Testis (tissue), 3 donors: ENCODE measurements around the gene CARD19. TPM values are rescaled to one million over a fixed set of nuclear protein-coding genes. Genes with fewer than 3 reads are reported as not detected.

Source experiments
- DNase-seq: peaks from one replicate; pipeline ENCODE4 v3.0.0-alpha.2; 2019
- H3K27ac ChIP-seq, 2 donors: fragments of 200-600 bp; sonication (generic); one replicate each; pipeline ENCODE4 v1.5.1; 2019
- H3K27me3 ChIP-seq: fragments of 200-600 bp; sonication (generic); one replicate; pipeline ENCODE4 v1.5.1; 2019
- H3K36me3 ChIP-seq: fragments of 200-600 bp; sonication (generic); one replicate; pipeline ENCODE4 v1.5.1; 2017; ENCODE audit warnings: low read depth; ENCODE audit errors: missing control alignments
- H3K4me1 ChIP-seq: fragments of 200-600 bp; sonication (generic); one replicate; pipeline ENCODE4 v1.5.1; 2019
- H3K4me3 ChIP-seq, 2 donors: fragments of 200-600 bp; sonication (generic); one replicate each; pipeline ENCODE4 v1.5.1; 2017 to 2019
- H3K9me3 ChIP-seq: fragments of 200-600 bp; sonication (generic); one replicate; pipeline ENCODE4 v1.5.1; 2017
- POLR2A ChIP-seq: fragments of 450-650 bp; IDR thresholded peaks from one replicate; pipeline ENCODE4 v1.6.1; 2017; ENCODE audit warnings: antibody characterized with exemption, mild to moderate bottlenecking, moderate library complexity
- WGBS, 2 donors: methylation state at CpG; one replicate each; pipeline ENCODE4 v1.1.5; 2018; 5-methylcytosine and 5-hydroxymethylcytosine counted together
- intact Hi-C: fragments of 100-400 bp; cut with DNase I; formaldehyde crosslinking; loops from one replicate; pipeline ENCODE4 v1.15.1; 2023; ENCODE audit warnings: low total_unique reads
- polyA plus RNA-seq: library from polyadenylated mRNA; stranded (reverse); fragments of 350-450 nt; fragmentation: Illumina TruSeq; extraction: RNeasy Lipid Tissue Mini Kit (QIAGEN cat#74804); gene quantifications from one replicate; pipeline ENCODE4 v1.2.3, GENCODE V29; 2014; ENCODE audit warnings: low read depth, low replicate concordance; ENCODE audit not compliant: insufficient read depth
- total RNA-seq, 2 donors: library from RNA; depleted of rRNA; stranded (reverse); fragments of >200 nt; gene quantifications; one replicate each; pipeline ENCODE4 v1.2.3, GENCODE V29; 2016
- TF ChIP-seq, protein P1 (sequence below), 3 experiments: fragments of 450-650 bp in 2 of 3; fragments of 200-600 bp in 1 of 3; sonication (generic) in 1 of 3; IDR thresholded peaks; one replicate each; pipeline ENCODE4 v1.5.1; 2016 to 2019; ENCODE audit warnings: antibody characterized with exemption in 3 of 3, mild to moderate bottlenecking in 2 of 3, moderate library complexity in 1 of 3

CARD19 gene
- total and polyA plus RNA-seq, 3 donors from 2014 or later = 99.4 to 147 (median 138) TPM

GRCh38 chr9:93059715-93060578 is 36.1 kb upstream of the CARD19 start:
- Histone ChIP-seq H3K4me1 (peaks cover 36% of the 10 kb centered on the region), H3K9me3 (no peaks in the 10 kb centered on the region), H3K36me3 (no peaks in the 10 kb centered on the region), H3K27me3 (no peaks in the 10 kb centered on the region), H3K4me3 (peak overlapping the region; percentile 58 to 81), H3K27ac (peak overlapping the region; percentile 54 to 80)
- WGBS, 2 donors = 38 to 42% methylated on average over 1 to 7 of the region's 7 CpGs
- TF ChIP-seq, protein P1, sequence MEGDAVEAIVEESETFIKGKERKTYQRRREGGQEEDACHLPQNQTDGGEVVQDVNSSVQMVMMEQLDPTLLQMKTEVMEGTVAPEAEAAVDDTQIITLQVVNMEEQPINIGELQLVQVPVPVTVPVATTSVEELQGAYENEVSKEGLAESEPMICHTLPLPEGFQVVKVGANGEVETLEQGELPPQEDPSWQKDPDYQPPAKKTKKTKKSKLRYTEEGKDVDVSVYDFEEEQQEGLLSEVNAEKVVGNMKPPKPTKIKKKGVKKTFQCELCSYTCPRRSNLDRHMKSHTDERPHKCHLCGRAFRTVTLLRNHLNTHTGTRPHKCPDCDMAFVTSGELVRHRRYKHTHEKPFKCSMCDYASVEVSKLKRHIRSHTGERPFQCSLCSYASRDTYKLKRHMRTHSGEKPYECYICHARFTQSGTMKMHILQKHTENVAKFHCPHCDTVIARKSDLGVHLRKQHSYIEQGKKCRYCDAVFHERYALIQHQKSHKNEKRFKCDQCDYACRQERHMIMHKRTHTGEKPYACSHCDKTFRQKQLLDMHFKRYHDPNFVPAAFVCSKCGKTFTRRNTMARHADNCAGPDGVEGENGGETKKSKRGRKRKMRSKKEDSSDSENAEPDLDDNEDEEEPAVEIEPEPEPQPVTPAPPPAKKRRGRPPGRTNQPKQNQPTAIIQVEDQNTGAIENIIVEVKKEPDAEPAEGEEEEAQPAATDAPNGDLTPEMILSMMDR (IDR thresholded peaks at IDR 0.05) = no peak
- TF ChIP-seq POLR2A = no peak
- intact Hi-C loops = loop anchor here (10.0 kb wide), 1 partner anchor 55 kb away; no protein-coding TSS in a partner anchor
- DNase-seq = no peak

DNA sequence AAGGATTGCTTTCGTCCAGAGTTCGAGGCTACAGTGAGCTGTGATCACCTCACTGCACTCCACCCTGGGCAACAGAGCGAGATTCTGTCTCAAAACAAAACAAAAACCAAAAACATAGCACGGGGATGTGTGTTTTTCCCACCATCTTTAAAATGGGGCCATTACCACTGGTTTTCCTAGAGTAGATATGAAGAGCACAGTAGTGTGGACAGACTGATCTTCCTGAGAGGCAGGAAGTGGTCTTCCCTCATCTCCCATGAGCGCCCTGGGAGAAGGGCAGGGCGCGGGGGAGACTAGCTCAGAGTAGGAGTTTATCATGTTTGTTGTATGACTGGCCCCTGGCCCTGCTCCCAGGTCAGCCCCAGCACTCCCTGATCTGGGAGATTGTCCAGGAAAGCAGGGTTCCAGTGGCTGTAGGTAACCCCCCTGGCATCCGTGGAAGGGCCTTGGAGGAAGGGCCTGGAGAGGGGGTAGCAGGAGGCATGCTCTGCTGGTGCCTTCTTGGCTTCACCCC is 35.2 kb upstream of the CARD19 start:
- peak; percentile 72 for DNase-seq
- Histone ChIP-seq H3K4me3 (no peak overlapping the region), H3K9me3 (no peaks in the 10 kb centered on the region), H3K4me1 (peaks cover 44% of the 10 kb centered on the region), H3K27ac (peak overlapping the region; percentile 41 to 54), H3K27me3 (no peaks in the 10 kb centered on the region), H3K36me3 (no peaks in the 10 kb centered on the region)
- intact Hi-C loops = loop anchor here (10.0 kb wide), 1 partner anchor 56 kb away; no protein-coding TSS in a partner anchor
- WGBS, 2 donors = 44 to 73% methylated on average over 7 to 8 of the region's 8 CpGs
- TF ChIP-seq, protein P1 (IDR thresholded peaks at IDR 0.05) = no peak
- TF ChIP-seq POLR2A = no peak

DNA sequence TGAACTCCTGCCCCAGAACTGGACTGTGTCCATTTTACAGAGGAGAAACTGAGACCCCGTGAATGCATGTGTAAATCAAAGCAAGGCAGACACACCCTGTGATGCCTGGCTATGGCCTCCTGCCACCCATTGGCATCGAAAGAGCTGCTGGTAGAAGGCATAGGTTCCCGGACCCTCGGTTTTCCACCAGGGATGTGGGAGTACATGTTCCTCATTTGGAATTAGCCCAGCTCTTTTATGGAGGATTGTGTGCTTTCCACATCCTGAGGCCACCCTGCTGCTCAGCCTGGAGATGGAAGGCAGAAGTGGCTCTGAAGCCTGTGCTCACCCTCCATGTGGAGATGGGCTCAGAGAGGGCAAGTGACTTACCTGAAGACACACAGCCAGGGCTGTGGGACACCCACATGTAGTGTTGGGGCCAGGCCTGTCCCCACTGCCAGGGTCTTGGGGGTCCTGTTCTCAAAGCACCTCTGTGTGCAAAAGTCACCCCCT is 34.7 kb upstream of the CARD19 start:
- WGBS, 2 donors = 50 to 60% methylated on average over 4 of the region's 4 CpGs
- intact Hi-C loops = loop anchor here (10.0 kb wide), 1 partner anchor 57 kb away; no protein-coding TSS in a partner anchor
- Histone ChIP-seq H3K27me3 (no peaks in the 10 kb centered on the region), H3K4me1 (peaks cover 47% of the 10 kb centered on the region), H3K9me3 (no peaks in the 10 kb centered on the region), H3K36me3 (no peaks in the 10 kb centered on the region), H3K27ac (no peak overlapping the region), H3K4me3 (no peak overlapping the region)
- no peak for DNase-seq
- TF ChIP-seq POLR2A = no peak
- TF ChIP-seq, protein P1 (IDR thresholded peaks at IDR 0.05) = no peak

DNA sequence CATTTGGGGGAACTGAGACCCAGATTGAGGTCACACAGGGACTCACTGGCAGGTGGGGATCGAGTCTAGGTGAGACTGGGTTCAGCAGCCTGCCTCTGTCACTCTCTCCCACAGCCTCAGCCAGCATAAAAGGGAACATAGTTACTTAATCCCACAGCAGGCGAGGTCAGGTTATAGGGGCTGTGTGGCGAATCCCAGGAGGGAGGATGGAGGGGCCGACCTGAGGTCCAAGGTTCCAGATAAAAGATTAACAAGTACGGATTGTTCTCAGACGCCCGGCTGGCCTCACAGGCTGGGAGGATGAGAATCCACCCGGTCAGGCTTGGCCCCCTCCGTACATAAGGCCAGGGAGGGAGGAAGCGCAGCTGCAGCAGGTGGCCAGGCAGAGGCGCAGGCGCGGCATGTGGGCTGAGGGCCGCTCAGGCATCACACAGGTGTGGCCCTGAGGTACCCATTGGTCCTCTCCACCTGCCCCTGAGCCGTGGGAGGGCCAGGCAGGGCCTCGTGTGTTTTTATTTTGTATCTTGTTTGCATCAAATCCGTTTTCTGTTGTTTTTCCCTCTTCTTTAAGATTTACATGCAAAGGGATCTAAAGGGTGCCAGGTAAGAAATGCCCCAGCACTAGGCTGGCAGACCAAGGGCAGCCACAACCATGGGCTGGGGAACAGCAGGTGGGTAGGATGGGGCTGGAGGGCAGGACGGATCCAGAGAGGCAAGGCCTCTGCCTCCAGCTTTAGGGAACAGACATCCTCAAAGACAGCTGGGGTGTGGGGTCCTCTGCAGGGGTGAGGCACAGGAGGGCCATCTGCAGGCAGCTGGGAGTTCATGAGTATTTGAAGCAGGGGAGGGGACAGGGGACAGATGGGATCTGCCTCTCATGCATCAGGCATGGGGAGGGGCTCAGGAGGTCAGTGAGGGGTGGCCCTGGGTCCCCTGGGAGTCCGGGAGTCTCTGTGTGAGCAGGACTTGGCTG is 33.9 kb upstream of the CARD19 start:
- Histone ChIP-seq H3K27ac (no peak overlapping the region), H3K4me3 (no peak overlapping the region), H3K27me3 (no peaks in the 10 kb centered on the region), H3K4me1 (peaks cover 49% of the 10 kb centered on the region), H3K9me3 (no peaks in the 10 kb centered on the region), H3K36me3 (no peaks in the 10 kb centered on the region)
- 44 to 59% methylated on average over 19 of the region's 19 CpGs for WGBS, 2 donors
- TF ChIP-seq, protein P1 (IDR thresholded peaks at IDR 0.05) = no peak
- TF ChIP-seq POLR2A = no peak
- intact Hi-C loops = loop anchor here (10.0 kb wide), 1 partner anchor 57 kb away; no protein-coding TSS in a partner anchor
- DNase-seq = peak; percentile 93
